Lung (tissue), 12 donors: ENCODE measurements around the gene GNG7. TPM values are rescaled to one million over a fixed set of nuclear protein-coding genes. Genes with fewer than 3 reads are reported as not detected.
"Not testable (repeated sequence)": the region's sequence is repeated elsewhere in the genome, so short reads cannot be mapped to it uniquely, and the experiment has no call there.

ENCODE experiments used
- ATAC-seq: fragments of 200-7000 bp; cut with Tn5 transposase; one replicate; pipeline ENCODE4 v1.9.1; 2020; ENCODE audit warnings: moderate number of reproducible peaks; ENCODE audit not compliant: insufficient read depth, low FRiP score
- DNase-seq, 3 donors: peaks; one replicate each; pipeline ENCODE4 v3.0.0-alpha.2; 2013 to 2017
- H3K27ac ChIP-seq, 2 donors: one replicate each; pipeline ENCODE4 v1.5.1; 2013; ENCODE audit warnings: mild to moderate bottlenecking in 2 of 2, moderate library complexity in 2 of 2, control low read depth in 1 of 2, inconsistent platforms in 1 of 2, low read depth in 1 of 2, low read length in 1 of 2
- H3K27me3 ChIP-seq, 3 donors: one replicate each; pipeline ENCODE4 v1.5.1; 2013; ENCODE audit warnings: low read length in 2 of 3; ENCODE audit not compliant: control insufficient read depth in 3 of 3, insufficient read depth in 3 of 3
- H3K36me3 ChIP-seq, 4 donors: one replicate each; pipeline ENCODE4 v1.5.1; 2013; ENCODE audit warnings: low read length in 4 of 4, mild to moderate bottlenecking in 1 of 4, moderate library complexity in 1 of 4; ENCODE audit not compliant: control insufficient read depth in 4 of 4, insufficient read depth in 4 of 4
- H3K4me1 ChIP-seq, 5 donors: one replicate each; pipeline ENCODE4 v1.5.1; 2013; ENCODE audit warnings: low read length in 5 of 5, mild to moderate bottlenecking in 2 of 5, moderate library complexity in 1 of 5; ENCODE audit not compliant: control insufficient read depth in 5 of 5, insufficient read depth in 5 of 5
- H3K4me3 ChIP-seq: one replicate; pipeline ENCODE4 v1.5.1; 2013; ENCODE audit warnings: mild to moderate bottlenecking, control low read depth, moderate library complexity
- H3K9ac ChIP-seq, 2 donors: one replicate each; pipeline ENCODE4 v1.5.1; 2013; ENCODE audit warnings: low read length in 2 of 2, control low read depth in 1 of 2; ENCODE audit not compliant: insufficient read depth in 1 of 2
- H3K9me3 ChIP-seq, 4 donors: one replicate each; pipeline ENCODE4 v1.5.1; 2013; ENCODE audit warnings: low read length in 3 of 4, mild to moderate bottlenecking in 1 of 4, moderate library complexity in 1 of 4; ENCODE audit not compliant: control insufficient read depth in 4 of 4, insufficient read depth in 3 of 4
- CTCF ChIP-seq: IDR thresholded peaks from 2 replicates; pipeline ENCODE4 v1.5.1; 2012; ENCODE audit warnings: mild to moderate bottlenecking; ENCODE audit errors: control extremely low read depth, extremely low read depth
- WGBS, 2 donors: extraction: QIAGEN DNeasy Blood & Tissue Kit; methylation state at CpG; one replicate each; pipeline ENCODE4 v1.1.7; 2013; 5-methylcytosine and 5-hydroxymethylcytosine counted together
- polyA plus RNA-seq, 2 donors: library from polyadenylated mRNA; stranded (reverse); fragments of 200-250 nt; gene quantifications; one replicate each; pipeline ENCODE4 v1.2.1, GENCODE V29; 2013
- total RNA-seq, 2 donors: library from RNA; depleted of rRNA in 1 of 2; stranded (reverse); fragments of >200 nt in 1 of 2; gene quantifications; one replicate each; pipeline ENCODE4 v1.2.1, GENCODE V29; 2014 to 2021
- donor health status: control.
- donor health status: control.
- donor health status: Bipolar disorder and iron deficiency.
- donor health status: healthy.
- donor health status: DM: yes; HTN: yes; CAD: no.

GNG7 gene
- total and polyA plus RNA-seq, 4 donors: 1.6 to 4.5 (median 2.8) TPM

DNA sequence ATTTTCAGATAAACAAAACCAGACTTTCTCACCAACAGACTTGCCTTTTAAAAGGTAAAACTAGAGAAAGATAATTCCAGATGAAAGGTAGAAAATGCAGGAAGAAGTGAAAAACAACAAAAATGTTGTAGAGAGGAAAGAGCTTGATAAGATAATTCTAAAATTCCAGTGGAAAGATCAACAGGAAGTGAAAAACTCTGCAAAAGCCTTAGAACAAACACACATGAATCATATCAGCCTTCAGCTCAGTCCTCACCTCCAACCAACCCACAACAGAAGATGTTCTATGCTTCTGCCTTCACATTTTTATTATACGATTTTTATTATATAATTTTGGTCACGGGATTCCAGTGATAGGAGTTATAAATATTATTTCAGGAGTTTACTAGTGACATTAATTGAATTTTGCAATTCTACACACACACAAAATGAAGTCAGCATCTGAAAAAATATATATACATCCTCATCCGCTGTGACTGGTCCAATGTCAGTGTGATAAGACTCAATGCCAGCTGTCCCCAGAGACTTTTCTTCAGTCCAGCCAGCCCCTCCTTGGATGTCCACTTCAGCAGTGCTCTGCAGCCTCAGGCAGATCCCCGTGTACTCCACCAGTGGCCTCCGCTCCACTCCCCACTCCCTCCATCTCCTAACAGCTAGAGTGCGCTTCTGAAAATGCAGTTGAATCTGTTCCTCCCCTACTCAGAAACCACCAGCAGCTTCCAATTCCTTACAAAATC, 168.6 kb downstream of the GNG7 start:
- ATAC-seq (no peak), DNase-seq (no peak)
- Histone ChIP-seq H3K36me3 (no peaks in the 10 kb centered on the region), H3K27ac (peak overlapping the region in 1 of 2 donors; percentile 16), H3K4me1 (peaks cover 0 to 4% (median 0%) of the 10 kb centered on the region in 5 donors), H3K9ac (no peak overlapping the region), H3K27me3 (no peaks in the 10 kb centered on the region), H3K4me3 (no peak overlapping the region), H3K9me3 (no peaks in the 10 kb centered on the region)
- TF ChIP-seq CTCF: no peak
- 90 to 94% methylated on average over 6 of the region's 6 CpGs for WGBS, 2 donors

DNA sequence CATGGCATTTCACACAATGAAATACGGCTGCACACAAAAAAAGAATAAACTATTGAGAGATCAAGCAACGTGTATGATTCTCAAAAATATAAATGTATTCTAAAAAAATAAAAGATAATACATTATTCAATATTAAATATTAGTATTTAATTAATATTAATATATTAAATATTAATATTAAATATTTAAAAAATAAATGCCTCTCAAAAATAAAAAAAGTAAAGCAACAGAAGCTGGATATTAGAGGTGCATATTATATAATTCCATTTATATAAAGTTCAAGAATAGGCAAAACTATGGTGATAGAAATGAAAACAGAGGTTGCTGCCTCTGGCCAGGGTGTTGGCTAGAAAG, 169.4 kb downstream of the GNG7 start:
- no peaks in the 10 kb centered on the region for H3K27me3 ChIP-seq
- H3K4me1 ChIP-seq: peaks cover 0 to 8% (median 0%) of the 10 kb centered on the region in 5 donors
- H3K9me3 ChIP-seq: no peaks in the 10 kb centered on the region
- no peak for ATAC-seq
- no peak for TF ChIP-seq CTCF
- DNase-seq: no peak
- H3K36me3 ChIP-seq: no peaks in the 10 kb centered on the region
- 51 to 72% methylated on average over 2 of the region's 2 CpGs for WGBS, 2 donors
- H3K4me3 ChIP-seq: no peak overlapping the region
- H3K27ac ChIP-seq: no peak overlapping the region
- H3K9ac ChIP-seq: no peak overlapping the region

DNA sequence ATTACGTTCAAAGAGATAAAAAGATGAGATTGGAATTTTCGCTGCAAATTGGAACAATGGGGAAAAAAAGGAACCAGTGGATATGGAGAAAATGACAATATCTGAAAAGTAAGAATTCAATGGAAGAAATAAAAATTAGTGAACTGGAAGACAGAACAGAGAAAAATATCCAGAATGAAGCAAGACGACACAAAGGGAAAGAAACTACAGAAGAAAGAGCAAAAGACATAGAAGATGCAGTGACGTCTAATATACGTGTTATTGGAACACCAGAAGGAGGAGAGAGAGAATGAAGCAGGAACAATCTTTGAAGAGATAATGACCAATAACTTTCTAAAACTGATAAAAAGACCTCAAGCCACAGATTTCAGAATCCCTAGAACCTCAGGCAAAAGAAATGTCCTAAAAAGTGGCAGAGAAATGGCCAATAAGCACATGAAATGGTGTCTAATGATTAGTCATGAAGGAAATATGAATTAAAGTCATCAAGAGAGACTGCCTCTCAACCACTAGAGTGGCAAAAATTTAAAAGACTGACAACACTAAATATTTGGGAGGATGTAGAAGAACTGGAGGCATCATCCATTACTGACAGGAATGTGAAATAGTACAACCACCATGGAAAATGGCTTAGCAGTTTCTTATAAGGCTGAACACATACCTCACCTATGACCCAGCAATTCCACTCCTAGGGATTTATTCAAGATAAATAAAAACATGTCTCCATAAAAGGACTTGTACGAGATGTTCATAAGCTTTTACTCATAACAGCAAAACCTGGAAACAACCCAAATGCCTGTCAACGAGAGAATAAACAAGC, 170.0 kb downstream of the GNG7 start:
- H3K4me3 ChIP-seq: no peak overlapping the region
- H3K27me3 ChIP-seq: no peaks in the 10 kb centered on the region
- WGBS, 2 donors: 82 to 91% methylated on average over 7 of the region's 7 CpGs
- peak in 1 of 3 donors; percentile 30 for DNase-seq
- peak overlapping the region in 1 of 2 donors; percentile 46 for H3K27ac ChIP-seq
- H3K9me3 ChIP-seq: no peaks in the 10 kb centered on the region
- H3K4me1 ChIP-seq: peaks cover 0 to 8% (median 0%) of the 10 kb centered on the region in 5 donors
- H3K36me3 ChIP-seq: no peaks in the 10 kb centered on the region
- no peak overlapping the region for H3K9ac ChIP-seq
- no peak for TF ChIP-seq CTCF
- ATAC-seq: no peak

GRCh38 chr19:2529942-2530341, 172.6 kb downstream of the GNG7 start:
- 91 to 96% methylated on average over 10 of the region's 10 CpGs for WGBS, 2 donors
- not testable (repeated sequence) for H3K27ac ChIP-seq, H3K27me3 ChIP-seq, H3K4me3 ChIP-seq, H3K36me3 ChIP-seq, ATAC-seq, H3K9ac ChIP-seq, H3K9me3 ChIP-seq, H3K4me1 ChIP-seq, DNase-seq
